Measurements from ENCODE around the gene CMTR1. TPM values are rescaled to one million over a fixed set of nuclear protein-coding genes. Genes with fewer than 3 reads are reported as not detected.

CMTR1 gene
- total RNA-seq, 1 experiment from 2014 or later, result 37.7 TPM

- Histone ChIP-seq H3K27ac (ENCODE audit: low read length) (no peak overlapping the region), H3K27me3 (ENCODE audit: control insufficient read depth, insufficient read depth, low read length) (no peaks in the 10 kb centered on the region), H3K4me1 (ENCODE audit: control insufficient read depth, insufficient read depth, low read length) (no peaks in the 10 kb centered on the region), H3K4me3 (ENCODE audit: low read depth in 2 of 2, low read length in 2 of 2) (no peak overlapping the region), H3K9me3 (ENCODE audit: control insufficient read depth, insufficient read depth, low read depth, low read length) (no peaks in the 10 kb centered on the region), H3K36me3 (ENCODE audit: control insufficient read depth, insufficient read depth, low read length) (peaks cover 4% of the 10 kb centered on the region; the same call in 1 of the 2 replicates)
- BruUV-seq (replicated peaks), result no TSS peak
- in situ Hi-C loops (cut with HindIII; ENCODE audit: low pct_unique_long_range_greater_than_20kb, low sequenced_read_pairs) (no loop called here), intact Hi-C loops (cut with micrococcal nuclease; ENCODE audit: unreplicated experiment) (no loop called here)
- ATAC-seq (no peak), DNase-seq (ENCODE audit: low read depth, low spot score) (no peak)
- POLR2A ChIA-PET, result no interaction called here
- CTCF ChIA-PET, result no interaction called here
- no peak for TF ChIP-seq SIN3A (IDR thresholded peaks at IDR 0.05; ENCODE audit: borderline replicate concordance, insufficient read depth, low read depth, low read length)
Observed at GRCh38 chr6:37389857-37390256, 43.2 kb upstream of the CMTR1 start.

DNA sequence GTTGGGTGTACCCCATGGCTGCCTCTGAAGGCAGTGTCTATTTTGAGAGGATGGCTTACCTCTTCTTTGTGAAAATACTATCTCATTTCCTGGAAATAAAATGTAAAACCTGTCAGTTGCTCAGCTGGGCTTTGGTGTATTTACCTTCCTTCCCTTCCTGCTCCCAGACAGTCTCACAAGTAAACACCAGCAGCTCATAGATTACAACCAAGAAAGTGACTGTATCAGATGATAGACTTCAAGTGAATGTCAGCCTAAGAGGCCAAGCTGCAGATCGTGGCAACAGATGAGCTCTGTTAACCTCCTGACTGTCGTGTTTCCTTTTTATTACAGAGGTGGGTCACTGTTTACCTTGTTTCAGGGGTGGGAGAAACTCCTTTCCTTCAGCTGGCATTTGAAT is 41.9 kb upstream of the CMTR1 start:
- in situ Hi-C loops (cut with HindIII; ENCODE audit: low pct_unique_long_range_greater_than_20kb, low sequenced_read_pairs), result no loop called here
- POLR2A ChIA-PET, result no interaction called here
- no TSS peak for BruUV-seq (replicated peaks)
- no peak for ATAC-seq
- CTCF ChIA-PET, result no interaction called here
- Histone ChIP-seq H3K27me3 (ENCODE audit: control insufficient read depth, insufficient read depth, low read length) (no peaks in the 10 kb centered on the region), H3K9me3 (ENCODE audit: control insufficient read depth, insufficient read depth, low read depth, low read length) (no peaks in the 10 kb centered on the region), H3K27ac (ENCODE audit: low read length) (no peak overlapping the region), H3K4me3 (ENCODE audit: low read depth in 2 of 2, low read length in 2 of 2) (no peak overlapping the region), H3K36me3 (ENCODE audit: control insufficient read depth, insufficient read depth, low read length) (peaks cover 4% of the 10 kb centered on the region; the same call in 1 of the 2 replicates), H3K4me1 (ENCODE audit: control insufficient read depth, insufficient read depth, low read length) (no peaks in the 10 kb centered on the region)
- DNase-seq (ENCODE audit: low read depth, low spot score), result no peak
- intact Hi-C loops (cut with micrococcal nuclease; ENCODE audit: unreplicated experiment), result no loop called here
- no peak for TF ChIP-seq TCF7L2 (IDR thresholded peaks at IDR 0.05; ENCODE audit: low read depth, low read length)
- TF ChIP-seq, protein P1, sequence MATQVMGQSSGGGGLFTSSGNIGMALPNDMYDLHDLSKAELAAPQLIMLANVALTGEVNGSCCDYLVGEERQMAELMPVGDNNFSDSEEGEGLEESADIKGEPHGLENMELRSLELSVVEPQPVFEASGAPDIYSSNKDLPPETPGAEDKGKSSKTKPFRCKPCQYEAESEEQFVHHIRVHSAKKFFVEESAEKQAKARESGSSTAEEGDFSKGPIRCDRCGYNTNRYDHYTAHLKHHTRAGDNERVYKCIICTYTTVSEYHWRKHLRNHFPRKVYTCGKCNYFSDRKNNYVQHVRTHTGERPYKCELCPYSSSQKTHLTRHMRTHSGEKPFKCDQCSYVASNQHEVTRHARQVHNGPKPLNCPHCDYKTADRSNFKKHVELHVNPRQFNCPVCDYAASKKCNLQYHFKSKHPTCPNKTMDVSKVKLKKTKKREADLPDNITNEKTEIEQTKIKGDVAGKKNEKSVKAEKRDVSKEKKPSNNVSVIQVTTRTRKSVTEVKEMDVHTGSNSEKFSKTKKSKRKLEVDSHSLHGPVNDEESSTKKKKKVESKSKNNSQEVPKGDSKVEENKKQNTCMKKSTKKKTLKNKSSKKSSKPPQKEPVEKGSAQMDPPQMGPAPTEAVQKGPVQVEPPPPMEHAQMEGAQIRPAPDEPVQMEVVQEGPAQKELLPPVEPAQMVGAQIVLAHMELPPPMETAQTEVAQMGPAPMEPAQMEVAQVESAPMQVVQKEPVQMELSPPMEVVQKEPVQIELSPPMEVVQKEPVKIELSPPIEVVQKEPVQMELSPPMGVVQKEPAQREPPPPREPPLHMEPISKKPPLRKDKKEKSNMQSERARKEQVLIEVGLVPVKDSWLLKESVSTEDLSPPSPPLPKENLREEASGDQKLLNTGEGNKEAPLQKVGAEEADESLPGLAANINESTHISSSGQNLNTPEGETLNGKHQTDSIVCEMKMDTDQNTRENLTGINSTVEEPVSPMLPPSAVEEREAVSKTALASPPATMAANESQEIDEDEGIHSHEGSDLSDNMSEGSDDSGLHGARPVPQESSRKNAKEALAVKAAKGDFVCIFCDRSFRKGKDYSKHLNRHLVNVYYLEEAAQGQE (IDR thresholded peaks at IDR 0.05; ENCODE audit: insufficient read depth in 1 of 2, low read depth in 2 of 2, low read length in 1 of 2), result no peak
- TF ChIP-seq SIN3A (IDR thresholded peaks at IDR 0.05; ENCODE audit: borderline replicate concordance, insufficient read depth, low read depth, low read length), result no peak
- no peak for TF ChIP-seq CTCF (IDR thresholded peaks at IDR 0.05)

DNA sequence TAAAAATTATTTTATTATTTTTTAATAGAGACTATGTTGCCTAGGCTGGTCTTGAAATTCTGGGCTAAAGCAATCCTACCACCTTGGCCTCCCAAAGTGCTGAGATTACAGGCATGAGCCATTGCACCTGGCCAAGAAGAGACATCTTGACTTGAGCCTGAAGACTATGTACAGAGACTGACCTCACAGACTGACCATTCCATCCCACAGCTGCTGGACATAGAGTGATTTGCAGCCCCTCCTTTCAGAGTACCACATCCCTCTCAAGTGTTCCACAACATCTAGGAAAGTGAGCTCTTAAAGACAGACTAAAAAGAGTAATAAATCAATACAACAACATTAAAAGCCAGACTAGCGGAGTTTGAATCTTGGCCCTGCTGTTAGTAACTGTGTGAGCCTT is 40.2 kb upstream of the CMTR1 start:
- Histone ChIP-seq H3K4me1 (ENCODE audit: control insufficient read depth, insufficient read depth, low read length) (no peaks in the 10 kb centered on the region), H3K4me3 (ENCODE audit: low read depth in 2 of 2, low read length in 2 of 2) (no peak overlapping the region), H3K9me3 (ENCODE audit: control insufficient read depth, insufficient read depth, low read depth, low read length) (no peaks in the 10 kb centered on the region), H3K27me3 (ENCODE audit: control insufficient read depth, insufficient read depth, low read length) (no peaks in the 10 kb centered on the region), H3K36me3 (ENCODE audit: control insufficient read depth, insufficient read depth, low read length) (peaks cover 4% of the 10 kb centered on the region; the same call in 1 of the 2 replicates), H3K27ac (ENCODE audit: low read length) (no peak overlapping the region)
- ChIA-PET CTCF (interaction anchor here (0.5 kb wide), 1 partner anchor 68 kb away, joined by 7 read pairs; no protein-coding TSS in a partner anchor), POLR2A (no interaction called here)
- BruUV-seq (replicated peaks), result no TSS peak
- DNase-seq (ENCODE audit: low read depth, low spot score), result no peak
- TF ChIP-seq POLR2AphosphoS5 (IDR thresholded peaks at IDR 0.05; ENCODE audit: low read depth, low read length), result no peak
- TF ChIP-seq CTCF (IDR thresholded peaks at IDR 0.05), result no peak
- no peak for TF ChIP-seq TCF7L2 (IDR thresholded peaks at IDR 0.05; ENCODE audit: low read depth, low read length)
- TF ChIP-seq, protein P1 (IDR thresholded peaks at IDR 0.05; ENCODE audit: insufficient read depth in 1 of 2, low read depth in 2 of 2, low read length in 1 of 2), result no peak
- no peak for TF ChIP-seq SIN3A (IDR thresholded peaks at IDR 0.05; ENCODE audit: borderline replicate concordance, insufficient read depth, low read depth, low read length)
- intact Hi-C loops (cut with micrococcal nuclease; ENCODE audit: unreplicated experiment), result no loop called here
- ATAC-seq, result no peak
- in situ Hi-C loops (cut with HindIII; ENCODE audit: low pct_unique_long_range_greater_than_20kb, low sequenced_read_pairs), result no loop called here

Data from Panc1 (cell line).